ENCODE results near the gene NDUFA7.
"Not testable (repeated sequence)": the region's sequence is repeated elsewhere in the genome, so short reads cannot be mapped to it uniquely, and the experiment has no call there.

Gene NDUFA7

DNA sequence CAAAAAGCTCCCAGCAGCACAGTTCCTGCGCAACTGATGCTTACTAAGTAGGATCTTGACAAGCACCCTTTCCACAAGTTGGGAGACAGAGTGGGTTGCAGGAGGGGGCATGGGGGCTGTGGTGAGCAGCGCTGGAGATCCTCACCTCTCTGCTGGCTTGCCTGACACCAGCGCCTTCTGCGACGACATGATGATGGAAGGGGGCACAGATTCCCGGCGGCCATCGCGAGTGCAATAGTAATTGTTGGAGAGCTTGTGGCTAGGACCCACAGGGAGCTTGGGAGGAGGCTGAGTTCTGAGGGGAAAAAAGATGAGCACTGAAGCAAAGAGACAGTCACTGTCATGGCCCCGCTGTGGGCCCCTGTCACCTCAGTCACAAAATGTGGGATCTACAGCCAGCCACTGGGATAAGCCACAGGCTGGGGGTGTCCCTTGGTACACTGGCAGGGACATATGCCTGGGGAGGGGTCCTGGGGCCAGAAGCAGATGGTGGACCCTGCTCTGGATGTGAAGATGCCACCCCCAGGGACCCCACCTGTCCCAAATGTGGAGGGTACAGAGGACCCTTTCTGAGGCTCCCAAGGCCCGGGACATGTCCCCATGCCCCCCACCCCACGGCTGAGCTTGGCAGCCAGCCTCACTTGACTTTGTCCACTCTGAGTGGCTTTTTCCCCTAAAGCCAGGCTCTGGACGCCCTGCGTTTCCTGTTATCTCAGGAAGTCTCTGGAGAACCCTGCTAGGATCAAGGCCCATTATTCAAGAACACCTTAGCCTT lies 4.6 kb downstream of the NDUFA7 start:
- no peaks in the 10 kb centered on the region for H3K9me3 ChIP-seq (ENCODE audit: control insufficient read depth, insufficient read depth, low read depth, low read length)

DNA sequence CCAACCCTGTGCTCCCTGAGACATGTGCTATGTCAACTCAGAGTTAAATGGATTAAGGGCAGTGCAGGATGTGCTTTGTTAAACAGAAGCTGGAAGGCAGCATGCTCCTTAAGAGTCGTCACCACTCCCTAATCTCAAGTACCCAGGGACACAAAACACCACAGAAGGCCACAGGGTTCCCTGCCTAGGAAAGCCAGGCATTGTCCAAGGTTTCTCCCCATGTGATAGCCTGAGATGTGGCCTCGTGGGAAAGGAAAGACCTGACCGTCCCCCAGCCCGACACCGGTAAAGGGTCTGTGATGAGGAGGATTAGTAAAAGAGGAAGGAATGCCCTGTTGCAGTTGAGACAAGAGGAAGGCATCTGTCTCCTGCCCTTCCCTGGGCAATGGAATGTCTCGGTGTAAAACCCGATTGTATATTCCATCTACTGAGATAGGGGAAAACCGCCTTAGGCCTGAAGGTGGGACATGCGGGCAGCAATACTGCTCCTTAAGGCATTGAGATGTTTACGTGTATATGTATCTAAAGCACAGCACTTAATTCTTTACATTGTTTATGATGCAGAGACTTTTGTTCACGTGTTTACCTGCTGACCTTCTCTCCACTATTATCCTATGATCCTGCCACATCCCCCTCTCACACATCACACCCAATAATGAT lies 6.1 kb downstream of the NDUFA7 start:
- not testable (repeated sequence) for H3K9me3 ChIP-seq (ENCODE audit: control insufficient read depth, insufficient read depth, low read depth, low read length); H3K27ac ChIP-seq (ENCODE audit: low read depth, low read length); H3K4me3 ChIP-seq (ENCODE audit: low read depth, low read length); H3K9ac ChIP-seq (ENCODE audit: low read length); H3K4me1 ChIP-seq (ENCODE audit: control insufficient read depth, insufficient read depth, low read length); H3K27me3 ChIP-seq (ENCODE audit: control insufficient read depth, insufficient read depth, low read length)
- peaks cover 58% of the 10 kb centered on the region for H3K36me3 ChIP-seq (ENCODE audit: control insufficient read depth, insufficient read depth, low read length)

More for the DNA sequence above, 4.6 kb downstream of the NDUFA7 start:
- Histone ChIP-seq H3K4me1 (ENCODE audit: control insufficient read depth, insufficient read depth, low read length) (peaks cover 11% of the 10 kb centered on the region), H3K9ac (ENCODE audit: low read length) (peak overlapping the region; percentile 48), H3K27ac (ENCODE audit: low read depth, low read length) (0 out of 2 replicates have a peak overlapping the region, but pooled peaks have one; percentile 43), H3K36me3 (ENCODE audit: control insufficient read depth, insufficient read depth, low read length) (peaks cover 46% of the 10 kb centered on the region), H3K4me3 (ENCODE audit: low read depth, low read length) (no peak overlapping the region), H3K27me3 (ENCODE audit: control insufficient read depth, insufficient read depth, low read length) (no peaks in the 10 kb centered on the region)

DNA sequence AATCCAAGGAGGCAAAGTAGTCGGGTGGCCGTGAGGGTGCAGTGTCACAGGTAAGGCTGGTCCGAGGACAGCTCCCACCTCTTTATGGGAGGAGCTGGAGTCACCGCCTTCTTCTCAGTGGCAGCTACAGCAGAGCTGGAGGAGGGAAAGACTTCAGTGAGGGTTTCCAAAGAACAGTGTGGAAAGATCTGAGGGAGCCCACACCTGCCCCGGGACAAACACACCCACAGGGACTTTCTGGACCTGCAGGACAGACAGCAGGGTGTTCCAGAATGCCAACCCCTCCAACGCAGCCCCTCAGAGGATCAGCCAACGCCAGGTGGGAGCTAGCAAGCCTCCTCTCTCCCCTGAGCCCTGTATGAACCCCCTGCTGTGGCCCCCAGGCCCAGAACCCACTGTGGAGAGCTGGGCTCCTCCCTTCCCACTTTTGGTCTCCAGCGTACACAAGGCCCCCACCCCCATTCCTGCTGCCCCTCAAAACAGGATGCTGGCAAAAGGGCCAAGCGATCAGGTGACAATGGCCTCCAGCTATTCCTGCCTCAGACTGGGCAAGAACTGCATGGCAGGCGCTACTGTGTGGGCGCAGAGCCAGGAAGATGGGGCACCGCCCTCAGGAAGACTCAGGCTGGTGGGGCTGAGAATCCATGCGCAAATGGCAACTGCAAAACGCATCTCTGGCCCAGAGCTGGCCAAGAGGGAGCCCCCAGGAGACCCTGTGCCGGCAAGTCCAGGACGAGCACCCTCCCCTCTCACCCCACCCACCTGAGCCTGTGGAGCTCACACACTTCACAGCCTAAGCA lies 9.5 kb downstream of the NDUFA7 start:
- Histone ChIP-seq H3K9me3 (ENCODE audit: control insufficient read depth, insufficient read depth, low read depth, low read length) (no peaks in the 10 kb centered on the region), H3K36me3 (ENCODE audit: control insufficient read depth, insufficient read depth, low read length) (peaks cover 66% of the 10 kb centered on the region), H3K4me1 (ENCODE audit: control insufficient read depth, insufficient read depth, low read length) (peaks cover 20% of the 10 kb centered on the region; the same call in 1 of the 2 replicates), H3K27me3 (ENCODE audit: control insufficient read depth, insufficient read depth, low read length) (no peaks in the 10 kb centered on the region), H3K9ac (ENCODE audit: low read length) (no peak overlapping the region), H3K4me3 (ENCODE audit: low read depth, low read length) (no peak overlapping the region), H3K27ac (ENCODE audit: low read depth, low read length) (no peak overlapping the region)

DNA sequence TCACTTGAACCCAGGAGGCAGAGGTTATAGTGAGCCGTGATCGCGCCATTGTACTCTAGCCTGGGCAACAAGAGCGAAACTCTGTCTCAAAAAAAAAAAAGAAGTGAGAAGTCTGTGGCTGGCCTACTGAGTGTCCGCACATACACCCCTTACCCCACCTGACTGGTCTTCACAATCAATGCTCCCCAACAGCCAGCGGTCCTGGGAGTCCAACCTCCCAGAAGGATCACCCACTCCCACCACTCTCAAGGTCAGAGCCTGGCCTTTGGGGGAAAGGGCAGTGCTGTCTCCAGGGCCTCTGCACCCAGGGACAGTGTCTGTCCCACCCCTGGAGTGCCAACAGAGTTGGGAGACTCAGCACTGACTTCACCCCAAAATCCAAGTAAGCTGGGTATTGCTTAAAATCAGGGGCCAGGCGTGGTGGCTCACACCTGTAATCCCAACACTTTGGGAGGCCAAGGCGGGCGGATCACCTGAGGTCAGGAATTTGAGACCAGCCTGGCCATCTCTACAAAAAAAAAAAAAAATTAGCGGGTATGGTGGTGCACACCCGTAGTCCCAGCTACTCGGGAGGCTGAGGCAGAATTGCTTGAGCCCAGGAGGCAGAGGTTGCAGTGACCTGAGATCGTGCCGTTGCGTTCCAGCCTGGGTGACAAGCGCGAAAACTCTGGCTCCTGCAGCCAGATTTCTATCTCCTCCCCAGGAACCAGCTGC lies 10.7 kb downstream of the NDUFA7 start:
- no peak overlapping the region for H3K27ac ChIP-seq (ENCODE audit: low read depth, low read length)
- peaks cover 18% of the 10 kb centered on the region; the same call in 1 of the 2 replicates for H3K4me1 ChIP-seq (ENCODE audit: control insufficient read depth, insufficient read depth, low read length)
- no peak overlapping the region for H3K9ac ChIP-seq (ENCODE audit: low read length)
- H3K27me3 ChIP-seq (ENCODE audit: control insufficient read depth, insufficient read depth, low read length) = no peaks in the 10 kb centered on the region
- peaks cover 55% of the 10 kb centered on the region for H3K36me3 ChIP-seq (ENCODE audit: control insufficient read depth, insufficient read depth, low read length)
- H3K9me3 ChIP-seq (ENCODE audit: control insufficient read depth, insufficient read depth, low read depth, low read length) = no peaks in the 10 kb centered on the region
- no peak overlapping the region for H3K4me3 ChIP-seq (ENCODE audit: low read depth, low read length)

DNA sequence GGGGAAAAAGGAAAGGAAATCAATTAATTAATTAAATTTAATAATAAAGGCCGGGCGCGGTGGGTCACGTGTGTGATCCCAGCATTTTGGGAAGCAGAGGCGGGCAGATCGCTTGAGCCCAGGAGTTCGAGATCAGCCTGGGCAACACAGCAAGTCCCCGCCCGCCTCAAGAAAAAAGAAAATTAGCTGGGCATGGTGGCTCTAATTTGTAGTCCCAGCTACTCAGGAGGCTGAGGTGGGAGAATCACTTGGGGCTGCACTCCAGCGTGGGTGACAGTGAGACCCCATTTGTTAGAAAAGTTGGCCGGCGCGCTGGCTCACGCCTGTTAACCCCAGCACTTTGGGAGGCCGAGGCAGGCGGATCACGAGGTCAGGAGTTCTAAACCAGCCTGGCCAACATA lies 12.3 kb downstream of the NDUFA7 start:
- Histone ChIP-seq H3K36me3 (ENCODE audit: control insufficient read depth, insufficient read depth, low read length) (peaks cover 40% of the 10 kb centered on the region), H3K9ac (ENCODE audit: low read length) (no peak overlapping the region), H3K9me3 (ENCODE audit: control insufficient read depth, insufficient read depth, low read depth, low read length) (no peaks in the 10 kb centered on the region), H3K4me1 (ENCODE audit: control insufficient read depth, insufficient read depth, low read length) (peaks cover 25% of the 10 kb centered on the region; the same call in 1 of the 2 replicates), H3K4me3 (ENCODE audit: low read depth, low read length) (peak overlapping the region; percentile 75), H3K27ac (ENCODE audit: low read depth, low read length) (no peak overlapping the region; the same call in 1 of the 2 replicates), H3K27me3 (ENCODE audit: control insufficient read depth, insufficient read depth, low read length) (no peaks in the 10 kb centered on the region)

DNA sequence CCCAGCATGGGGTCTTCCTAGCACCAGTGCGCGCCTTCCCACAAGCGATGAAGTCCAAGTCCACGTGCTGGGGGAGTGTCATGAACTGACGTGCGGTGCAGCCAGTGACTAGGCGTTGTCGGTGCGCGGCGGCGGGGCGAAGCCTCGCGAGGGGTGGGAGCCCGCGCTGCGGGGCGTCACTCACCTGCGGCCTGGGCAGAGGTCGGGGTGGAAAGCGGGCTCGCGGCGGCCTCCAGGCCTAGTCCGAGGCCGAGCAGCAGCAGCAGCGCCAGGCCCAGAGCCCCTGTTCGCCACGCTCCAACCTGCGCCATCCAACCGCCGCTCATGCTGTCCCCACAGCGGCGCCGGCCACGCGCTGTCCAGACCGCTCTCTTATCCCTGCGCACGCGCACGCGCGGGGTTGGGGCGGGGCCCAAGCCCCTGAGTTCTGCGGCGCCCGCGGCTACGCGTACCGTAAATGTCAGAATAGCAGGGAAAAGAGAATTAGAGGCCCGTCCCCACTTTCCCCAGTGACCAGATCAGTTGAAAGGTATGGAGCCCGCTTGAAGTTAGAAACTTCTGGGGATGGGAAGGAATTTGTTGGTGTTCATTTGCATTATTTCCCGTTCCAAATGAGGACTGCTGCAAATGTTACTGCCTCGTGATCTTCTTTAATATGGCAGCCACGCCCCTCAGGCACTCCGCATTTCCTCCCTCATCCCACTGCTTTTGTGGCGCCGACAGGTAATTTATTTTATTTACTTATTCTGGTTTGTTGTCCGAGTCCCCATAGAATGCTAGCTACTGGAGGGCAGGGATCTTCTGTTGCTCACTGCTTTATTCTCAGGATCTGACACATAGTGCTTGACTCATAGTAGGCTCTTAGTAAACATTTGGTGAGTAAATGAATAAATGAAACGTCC lies 13.0 kb downstream of the NDUFA7 start, which contains the start of gene CD320:
Gene CD320 (minus strand): TSS at position 394 of the 902 bp plus-strand sequence. CDS start 68 bp downstream, at position 326.
- peak within 1 kb of the TSS; percentile 85 for H3K9ac ChIP-seq (ENCODE audit: low read length)
- no peaks in the 10 kb centered on the region for H3K27me3 ChIP-seq (ENCODE audit: control insufficient read depth, insufficient read depth, low read length)
- peak within 1 kb of the TSS; percentile 89 for H3K27ac ChIP-seq (ENCODE audit: low read depth, low read length)
- H3K4me1 ChIP-seq (ENCODE audit: control insufficient read depth, insufficient read depth, low read length) = peaks cover 25% of the 10 kb centered on the region; the same call in 1 of the 2 replicates
- H3K9me3 ChIP-seq (ENCODE audit: control insufficient read depth, insufficient read depth, low read depth, low read length) = no peaks in the 10 kb centered on the region
- peaks cover 38% of the 10 kb centered on the region for H3K36me3 ChIP-seq (ENCODE audit: control insufficient read depth, insufficient read depth, low read length)
- H3K4me3 ChIP-seq (ENCODE audit: low read depth, low read length) = peak within 1 kb of the TSS; percentile 75

DNA sequence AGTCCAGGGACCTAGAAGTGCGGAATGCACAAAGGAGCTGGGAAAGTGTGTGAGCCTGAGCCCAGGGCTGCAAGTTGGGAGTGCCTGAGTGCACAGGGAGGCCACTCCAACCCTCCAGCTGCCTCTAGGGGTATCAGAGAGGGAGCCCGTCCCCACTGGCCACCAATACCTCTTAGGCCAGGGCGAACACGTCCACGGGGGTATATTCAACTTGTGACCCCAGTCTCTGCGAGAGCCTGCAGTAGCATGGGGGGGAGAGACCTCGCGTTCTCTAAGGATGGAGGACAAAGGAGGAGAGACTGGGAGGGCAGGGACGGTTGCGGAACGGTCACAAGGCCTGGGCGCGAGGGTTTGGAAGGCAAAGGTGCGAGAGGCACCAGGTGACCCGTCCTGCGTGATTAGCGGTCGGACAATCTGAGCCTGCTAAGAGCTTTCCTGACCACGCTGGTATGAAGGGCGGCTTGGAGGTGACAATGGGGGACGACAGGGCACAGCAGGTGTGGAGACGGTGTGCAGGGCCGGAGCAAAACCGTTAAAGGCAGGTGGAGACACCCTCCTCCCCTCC lies 13.7 kb downstream of the NDUFA7 start:
- peak overlapping the region; percentile 85 for H3K9ac ChIP-seq (ENCODE audit: low read length)
- peaks cover 25% of the 10 kb centered on the region; the same call in 1 of the 2 replicates for H3K4me1 ChIP-seq (ENCODE audit: control insufficient read depth, insufficient read depth, low read length)
- peaks cover 34% of the 10 kb centered on the region for H3K36me3 ChIP-seq (ENCODE audit: control insufficient read depth, insufficient read depth, low read length)
- H3K27ac ChIP-seq (ENCODE audit: low read depth, low read length) = no peak overlapping the region; the same call in 1 of the 2 replicates
- H3K4me3 ChIP-seq (ENCODE audit: low read depth, low read length) = peak overlapping the region; percentile 75
- H3K27me3 ChIP-seq (ENCODE audit: control insufficient read depth, insufficient read depth, low read length) = no peaks in the 10 kb centered on the region
- no peaks in the 10 kb centered on the region for H3K9me3 ChIP-seq (ENCODE audit: control insufficient read depth, insufficient read depth, low read depth, low read length)

DNA sequence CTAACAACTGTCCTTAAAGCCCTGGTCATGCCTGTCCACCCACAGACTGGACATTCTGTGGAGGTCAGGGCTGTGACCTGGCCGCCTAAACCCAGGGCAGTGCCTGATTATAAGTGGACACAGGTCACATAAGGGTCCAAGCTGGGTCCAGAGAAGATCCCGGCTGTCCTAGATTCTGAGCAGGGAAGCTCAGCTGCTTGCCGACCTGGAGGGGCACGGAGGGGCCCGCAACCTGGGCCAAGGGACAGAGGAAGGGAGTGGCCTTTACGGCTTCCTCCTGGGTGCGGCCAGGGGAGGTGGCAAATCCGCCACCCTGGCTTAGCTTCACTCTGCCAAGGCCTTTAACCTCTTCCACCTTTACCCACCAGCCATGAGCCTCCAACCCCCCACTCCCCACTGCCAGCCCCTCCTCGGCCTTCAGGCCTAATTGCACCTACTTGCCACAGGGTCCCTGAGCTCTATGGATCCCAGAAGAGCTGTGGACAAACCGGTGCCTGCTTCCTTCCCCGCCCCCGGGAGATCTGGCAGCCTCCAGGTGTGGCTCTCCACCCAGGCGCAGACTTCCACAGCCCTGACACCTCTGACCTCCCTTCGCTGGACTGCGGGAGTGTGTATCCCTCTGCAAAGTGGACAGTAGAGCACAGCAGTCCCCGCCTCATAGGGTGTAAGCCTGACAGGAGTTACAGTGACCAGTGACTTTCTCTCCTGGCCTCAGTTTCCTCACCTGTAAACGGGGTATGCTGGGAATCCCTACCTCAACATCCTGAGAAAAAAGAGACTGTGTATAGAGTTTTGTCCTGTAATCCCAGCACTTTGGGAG lies 14.7 kb downstream of the NDUFA7 start:
- Histone ChIP-seq H3K4me3 (ENCODE audit: low read depth, low read length) (no peak overlapping the region; the same call in 1 of the 2 replicates), H3K36me3 (ENCODE audit: control insufficient read depth, insufficient read depth, low read length) (peaks cover 34% of the 10 kb centered on the region), H3K9ac (ENCODE audit: low read length) (no peak overlapping the region), H3K9me3 (ENCODE audit: control insufficient read depth, insufficient read depth, low read depth, low read length) (no peaks in the 10 kb centered on the region), H3K4me1 (ENCODE audit: control insufficient read depth, insufficient read depth, low read length) (peaks cover 25% of the 10 kb centered on the region; the same call in 1 of the 2 replicates), H3K27ac (ENCODE audit: low read depth, low read length) (no peak overlapping the region), H3K27me3 (ENCODE audit: control insufficient read depth, insufficient read depth, low read length) (no peaks in the 10 kb centered on the region)

DNA sequence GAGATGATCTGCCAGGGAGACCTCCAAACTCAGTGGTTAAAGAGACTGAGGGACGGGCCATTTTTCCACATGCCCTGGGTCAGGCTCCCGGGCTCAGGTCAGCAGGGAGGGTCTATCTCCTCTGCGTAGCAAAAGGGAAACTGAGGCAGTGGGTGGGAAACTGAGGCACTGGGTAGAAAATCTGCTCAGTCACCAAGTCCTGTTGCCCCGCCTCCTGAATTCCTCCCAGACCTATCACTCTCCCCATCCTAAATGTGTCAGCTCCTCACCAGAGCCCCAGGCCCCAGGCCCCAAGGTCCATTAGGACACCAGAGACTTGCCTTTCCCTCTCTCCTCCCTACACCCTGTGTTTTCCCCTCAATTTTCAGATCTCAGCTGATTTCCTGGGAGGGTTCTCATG lies 15.4 kb downstream of the NDUFA7 start:
- peaks cover 27% of the 10 kb centered on the region for H3K36me3 ChIP-seq (ENCODE audit: control insufficient read depth, insufficient read depth, low read length)
- H3K9ac ChIP-seq (ENCODE audit: low read length) = no peak overlapping the region
- H3K4me3 ChIP-seq (ENCODE audit: low read depth, low read length) = no peak overlapping the region
- H3K9me3 ChIP-seq (ENCODE audit: control insufficient read depth, insufficient read depth, low read depth, low read length) = no peaks in the 10 kb centered on the region
- H3K27ac ChIP-seq (ENCODE audit: low read depth, low read length) = no peak overlapping the region
- H3K4me1 ChIP-seq (ENCODE audit: control insufficient read depth, insufficient read depth, low read length) = peaks cover 25% of the 10 kb centered on the region; the same call in 1 of the 2 replicates
- no peaks in the 10 kb centered on the region for H3K27me3 ChIP-seq (ENCODE audit: control insufficient read depth, insufficient read depth, low read length)
